ENCODE results near the gene ATG4B. TPM values are rescaled to one million over a fixed set of nuclear protein-coding genes. Genes with fewer than 3 reads are reported as not detected.
A peak's percentile ranks its signal among the peaks of the same experiment; 100 is the strongest.

The ATG4B gene
- total and polyA plus RNA-seq, 2 of the 8 experiments (the other 6 are each of a cell fraction or from before 2014, with no cell fraction given): 103 to 155 TPM

DNA sequence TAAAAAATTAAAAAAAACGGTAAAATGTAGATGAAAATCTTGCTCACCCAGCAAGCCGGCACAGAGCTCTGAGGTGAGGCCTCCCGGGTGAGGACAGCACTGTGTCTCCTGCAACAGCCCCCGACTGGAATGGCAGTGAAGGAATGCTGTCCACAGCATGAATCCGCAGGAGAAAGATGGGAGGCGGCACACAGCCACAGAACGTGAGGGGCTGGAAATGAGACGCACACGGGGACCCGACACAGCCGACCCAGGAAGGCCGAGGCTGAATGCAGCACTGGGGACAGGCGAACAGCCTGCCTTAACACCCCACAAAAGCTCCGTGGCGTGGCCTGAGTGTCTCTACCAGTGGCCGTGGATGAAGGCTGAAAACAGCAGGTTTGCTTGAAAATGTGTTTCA lies 44.2 kb upstream of the ATG4B start:
- Histone ChIP-seq H3K4me2 (ENCODE audit: insufficient read depth in 1 of 2, low read depth in 2 of 2, low read length in 2 of 2) (no peak overlapping the region), H3K4me1 (replicated peaks in 1 of 4; ENCODE audit: control insufficient read depth in 3 of 4, insufficient read depth in 4 of 4, low read length in 3 of 4) (peaks cover 0 to 4% (median 0%) of the 10 kb centered on the region in 4 experiments; a peak in 1 of 7 replicates), H3K27me3 (replicated peaks in 1 of 4; ENCODE audit: control insufficient read depth in 3 of 4, extremely low read depth in 1 of 4, insufficient read depth in 3 of 4, low read length in 3 of 4) (no peaks in the 10 kb centered on the region; a peak in 1 of 7 replicates), H2BK120ac (replicated peaks; ENCODE audit: low read depth, low read length) (no peak overlapping the region), H2BK5ac (ENCODE audit: low read depth, low read length) (0 out of 2 replicates have a peak overlapping the region, but pooled peaks have one; percentile 52), H3K18ac (ENCODE audit: extremely low read depth, low read length) (no peak overlapping the region), H3K9ac (replicated peaks in 1 of 4; ENCODE audit: extremely low read depth in 1 of 4, low read depth in 3 of 4, low read length in 3 of 4) (no peak overlapping the region), H3K27ac (ENCODE audit: low read depth, low read length) (no peak overlapping the region), H2BK12ac (ENCODE audit: low read depth, low read length) (no peak overlapping the region), H3K56ac (replicated peaks; ENCODE audit: insufficient read length, low read depth, low read length) (no peak overlapping the region), H3K79me2 (ENCODE audit: control insufficient read depth in 1 of 2, insufficient read depth in 2 of 2, low read length in 2 of 2) (no peaks in the 10 kb centered on the region), H4K20me1 (replicated peaks in 1 of 2; ENCODE audit: control insufficient read depth in 1 of 2, insufficient read depth in 2 of 2, low read length in 2 of 2) (peaks cover 3 to 11% of the 10 kb centered on the region in 2 experiments), H3K14ac (ENCODE audit: insufficient read length) (no peak overlapping the region), H4K8ac (ENCODE audit: extremely low read depth, insufficient read depth, low read length) (peak overlapping the region; percentile 43; the same call in 1 of the 2 replicates), H3K9me3 (ENCODE audit: insufficient read depth in 2 of 2, low read depth in 1 of 2, low read length in 1 of 2) (no peaks in the 10 kb centered on the region), H3K23me2 (ENCODE audit: low read depth, low read length) (no peaks in the 10 kb centered on the region), H3K23ac (ENCODE audit: insufficient read length) (no peak overlapping the region), H2BK15ac (ENCODE audit: low read length) (no peak overlapping the region), H4K91ac (replicated peaks; ENCODE audit: insufficient read length, low read length) (no peak overlapping the region), H3K36me3 (ENCODE audit: control insufficient read depth in 2 of 4, insufficient read depth in 4 of 4, low read length in 3 of 4) (no peaks in the 10 kb centered on the region; a peak in 2 of 8 replicates), H3K4ac (replicated peaks; ENCODE audit: insufficient read length, low read depth, low read length) (no peak overlapping the region), H2AK5ac (ENCODE audit: low read depth, low read length) (no peak overlapping the region), H2AFZ (ENCODE audit: low read length) (no peak overlapping the region), H2BK20ac (ENCODE audit: low read length) (no peak overlapping the region), H3K4me3 (ENCODE audit: extremely low read depth in 1 of 4, insufficient read depth in 2 of 4, low read depth in 3 of 4, low read length in 4 of 4) (no peak overlapping the region), H4K5ac (ENCODE audit: insufficient read length, low read depth, low read length) (no peak overlapping the region), H3K79me1 (ENCODE audit: low read depth, low read length) (no peaks in the 10 kb centered on the region; the same call in none of the 2 replicates)
- WGBS, 2 experiments (ENCODE audit: extremely low coverage in 1 of 2, insufficient coverage in 1 of 2, insufficient read length in 1 of 2, insufficient replicate concordance in 2 of 2, low coverage in 1 of 2, low lambda C conversion rate in 2 of 2, missing lambda C conversion rate in 1 of 2): 90% methylated on average over 16 of the region's 16 CpGs; no CpG with 5 or more reads in 1 of the 2 experiments
- no peak for FAIRE-seq
- DNase-seq (ENCODE audit: low read depth in 1 of 2, low spot score in 2 of 2): no peak
- ChIA-PET POLR2A (ENCODE audit: partially characterized antibody) (interaction anchor here (0.6 to 1.6 kb wide), 3 partner anchors 11 to 18 kb away, joined by 3 read pairs; no protein-coding TSS in a partner anchor), CTCF (ENCODE audit: partially characterized antibody) (no interaction called here)
- TF ChIP-seq RBBP5 (IDR thresholded peaks at IDR 0.05; ENCODE audit: borderline replicate concordance, low read depth, low read length) (no peak), HDAC2 (IDR thresholded peaks at IDR 0.05; ENCODE audit: borderline replicate concordance in 1 of 2, low read depth in 2 of 2, low read length in 2 of 2) (no peak), CHD2 (IDR thresholded peaks at IDR 0.05; ENCODE audit: low read length) (no peak), GTF2F1 (IDR thresholded peaks at IDR 0.05; ENCODE audit: borderline replicate concordance, low read depth, low read length) (no peak), NRF1 (IDR thresholded peaks at IDR 0.05; ENCODE audit: low read depth, low read length) (no peak), FOSL1 (IDR thresholded peaks at IDR 0.05; ENCODE audit: insufficient read depth, low read depth, low read length) (no peak), CBX8 (IDR thresholded peaks at IDR 0.05; ENCODE audit: borderline replicate concordance, low read depth, low read length) (no peak), CHD1 (IDR thresholded peaks at IDR 0.05; ENCODE audit: low read depth, low read length) (no peak), SIRT6 (IDR thresholded peaks at IDR 0.05; ENCODE audit: low read length) (no peak), SP2 (IDR thresholded peaks at IDR 0.05; ENCODE audit: low read length) (no peak)
- TF ChIP-seq, protein P1, sequence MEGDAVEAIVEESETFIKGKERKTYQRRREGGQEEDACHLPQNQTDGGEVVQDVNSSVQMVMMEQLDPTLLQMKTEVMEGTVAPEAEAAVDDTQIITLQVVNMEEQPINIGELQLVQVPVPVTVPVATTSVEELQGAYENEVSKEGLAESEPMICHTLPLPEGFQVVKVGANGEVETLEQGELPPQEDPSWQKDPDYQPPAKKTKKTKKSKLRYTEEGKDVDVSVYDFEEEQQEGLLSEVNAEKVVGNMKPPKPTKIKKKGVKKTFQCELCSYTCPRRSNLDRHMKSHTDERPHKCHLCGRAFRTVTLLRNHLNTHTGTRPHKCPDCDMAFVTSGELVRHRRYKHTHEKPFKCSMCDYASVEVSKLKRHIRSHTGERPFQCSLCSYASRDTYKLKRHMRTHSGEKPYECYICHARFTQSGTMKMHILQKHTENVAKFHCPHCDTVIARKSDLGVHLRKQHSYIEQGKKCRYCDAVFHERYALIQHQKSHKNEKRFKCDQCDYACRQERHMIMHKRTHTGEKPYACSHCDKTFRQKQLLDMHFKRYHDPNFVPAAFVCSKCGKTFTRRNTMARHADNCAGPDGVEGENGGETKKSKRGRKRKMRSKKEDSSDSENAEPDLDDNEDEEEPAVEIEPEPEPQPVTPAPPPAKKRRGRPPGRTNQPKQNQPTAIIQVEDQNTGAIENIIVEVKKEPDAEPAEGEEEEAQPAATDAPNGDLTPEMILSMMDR (IDR thresholded peaks at IDR 0.05; ENCODE audit: control extremely low read depth in 1 of 3, insufficient read depth in 1 of 3, low read depth in 1 of 3, low read length in 3 of 3): no peak

All from H1 (cell line).